ENCODE measurements around the gene RITA1. TPM values are rescaled to one million over a fixed set of nuclear protein-coding genes. Genes with fewer than 3 reads are reported as not detected.
A peak's percentile ranks its signal among the peaks of the same experiment; 100 is the strongest.

RITA1 gene
- total and polyA plus RNA-seq, 2 experiments from 2014 or later = 16.1 to 26.9 TPM

GRCh38 chr12:113238309-113238708 is 52.8 kb downstream of the RITA1 start:
- DNase-seq (ENCODE audit: low spot score) = no peak
- H3K36me3 ChIP-seq (replicated peaks; ENCODE audit: insufficient read depth, low read depth) = no peaks in the 10 kb centered on the region
- H4K20me1 ChIP-seq (ENCODE audit: insufficient read depth, poor library complexity, severe bottlenecking) = no peaks in the 10 kb centered on the region
- no peaks in the 10 kb centered on the region for H3K27me3 ChIP-seq
- TF ChIP-seq, protein P1, sequence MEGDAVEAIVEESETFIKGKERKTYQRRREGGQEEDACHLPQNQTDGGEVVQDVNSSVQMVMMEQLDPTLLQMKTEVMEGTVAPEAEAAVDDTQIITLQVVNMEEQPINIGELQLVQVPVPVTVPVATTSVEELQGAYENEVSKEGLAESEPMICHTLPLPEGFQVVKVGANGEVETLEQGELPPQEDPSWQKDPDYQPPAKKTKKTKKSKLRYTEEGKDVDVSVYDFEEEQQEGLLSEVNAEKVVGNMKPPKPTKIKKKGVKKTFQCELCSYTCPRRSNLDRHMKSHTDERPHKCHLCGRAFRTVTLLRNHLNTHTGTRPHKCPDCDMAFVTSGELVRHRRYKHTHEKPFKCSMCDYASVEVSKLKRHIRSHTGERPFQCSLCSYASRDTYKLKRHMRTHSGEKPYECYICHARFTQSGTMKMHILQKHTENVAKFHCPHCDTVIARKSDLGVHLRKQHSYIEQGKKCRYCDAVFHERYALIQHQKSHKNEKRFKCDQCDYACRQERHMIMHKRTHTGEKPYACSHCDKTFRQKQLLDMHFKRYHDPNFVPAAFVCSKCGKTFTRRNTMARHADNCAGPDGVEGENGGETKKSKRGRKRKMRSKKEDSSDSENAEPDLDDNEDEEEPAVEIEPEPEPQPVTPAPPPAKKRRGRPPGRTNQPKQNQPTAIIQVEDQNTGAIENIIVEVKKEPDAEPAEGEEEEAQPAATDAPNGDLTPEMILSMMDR (IDR thresholded peaks at IDR 0.05; ENCODE audit: poor library complexity) = no peak
- TF ChIP-seq EZH2phosphoT487 (IDR thresholded peaks at IDR 0.05; ENCODE audit: low read depth, severe bottlenecking, unreplicated experiment) (no peak), EZH2 (IDR thresholded peaks at IDR 0.05; ENCODE audit: borderline replicate concordance) (no peak)
- no peaks in the 10 kb centered on the region for H3K79me2 ChIP-seq
- 67% methylated on average over 3 of the region's 3 CpGs for WGBS (ENCODE audit: low lambda C conversion rate, missing lambda C conversion rate)
- H3K9me3 ChIP-seq (ENCODE audit: low read depth) = no peaks in the 10 kb centered on the region
- no peak overlapping the region for H3K4me3 ChIP-seq
- H3K9me2 ChIP-seq (replicated peaks; ENCODE audit: insufficient read depth) = no peaks in the 10 kb centered on the region
- peak overlapping the region; percentile 98 for H3K27ac ChIP-seq
- no peak overlapping the region for H3K4me2 ChIP-seq
- peaks cover 36% of the 10 kb centered on the region for H3K4me1 ChIP-seq (ENCODE audit: insufficient read depth)
- no peak overlapping the region for H2AFZ ChIP-seq

DNA sequence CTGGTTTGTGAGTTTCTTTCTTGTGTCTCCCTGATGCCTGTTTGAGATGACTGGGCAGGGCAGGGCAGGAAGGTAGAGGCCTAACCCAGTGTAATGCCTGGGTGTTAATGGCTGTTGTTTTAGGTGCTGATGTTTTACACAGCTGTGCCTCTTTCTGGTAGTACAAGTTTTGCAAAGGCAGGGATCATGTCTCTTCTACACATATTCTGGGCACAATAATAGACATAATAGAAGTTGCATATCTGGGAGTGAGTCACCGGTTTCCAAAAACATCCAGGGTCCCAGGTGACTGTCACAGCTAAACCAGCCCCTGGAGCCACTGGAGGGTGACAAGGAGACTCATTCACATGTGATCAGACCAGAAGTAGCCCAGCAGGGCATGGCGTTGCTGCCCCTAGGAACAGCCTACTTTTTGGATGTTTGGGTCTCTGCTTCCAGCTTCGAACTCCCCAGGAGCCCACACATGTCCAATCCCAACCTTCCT is 53.8 kb downstream of the RITA1 start:
- peaks cover 43% of the 10 kb centered on the region for H3K4me1 ChIP-seq (ENCODE audit: insufficient read depth)
- no peaks in the 10 kb centered on the region for H3K27me3 ChIP-seq
- no peak overlapping the region for H3K4me2 ChIP-seq
- TF ChIP-seq EZH2 (IDR thresholded peaks at IDR 0.05; ENCODE audit: borderline replicate concordance) (no peak), EZH2phosphoT487 (IDR thresholded peaks at IDR 0.05; ENCODE audit: low read depth, severe bottlenecking, unreplicated experiment) (no peak)
- TF ChIP-seq, protein P1 (IDR thresholded peaks at IDR 0.05; ENCODE audit: poor library complexity) = no peak
- H4K20me1 ChIP-seq (ENCODE audit: insufficient read depth, poor library complexity, severe bottlenecking) = no peaks in the 10 kb centered on the region
- DNase-seq (ENCODE audit: low spot score) = no peak
- H3K9me3 ChIP-seq (ENCODE audit: low read depth) = no peaks in the 10 kb centered on the region
- 80% methylated on average over 3 of the region's 3 CpGs for WGBS (ENCODE audit: low lambda C conversion rate, missing lambda C conversion rate)
- no peak overlapping the region for H3K4me3 ChIP-seq
- peak overlapping the region; percentile 98 for H3K27ac ChIP-seq
- H2AFZ ChIP-seq = no peak overlapping the region
- H3K36me3 ChIP-seq (replicated peaks; ENCODE audit: insufficient read depth, low read depth) = no peaks in the 10 kb centered on the region
- peaks cover 4% of the 10 kb centered on the region for H3K79me2 ChIP-seq
- no peaks in the 10 kb centered on the region for H3K9me2 ChIP-seq (replicated peaks; ENCODE audit: insufficient read depth)

GRCh38 chr12:113239811-113240331 is 54.4 kb downstream of the RITA1 start:
- 31% methylated on average over 12 of the region's 12 CpGs for whole genome bisulfite sequencing (ENCODE audit: low lambda C conversion rate, missing lambda C conversion rate)
- DNase-seq (ENCODE audit: low spot score) = peak; percentile 83
- H3K4me2 ChIP-seq = peak overlapping the region; percentile 35
- no peak overlapping the region for H2AFZ ChIP-seq
- peak overlapping the region; percentile 98 for H3K27ac ChIP-seq
- H3K79me2 ChIP-seq = peaks cover 4% of the 10 kb centered on the region
- no peak overlapping the region for H3K4me3 ChIP-seq
- TF ChIP-seq EZH2phosphoT487 (IDR thresholded peaks at IDR 0.05; ENCODE audit: low read depth, severe bottlenecking, unreplicated experiment) (no peak), EZH2 (IDR thresholded peaks at IDR 0.05; ENCODE audit: borderline replicate concordance) (no peak)
- TF ChIP-seq, protein P1 (IDR thresholded peaks at IDR 0.05; ENCODE audit: poor library complexity) = no peak
- peaks cover 48% of the 10 kb centered on the region for H3K4me1 ChIP-seq (ENCODE audit: insufficient read depth)
- no peaks in the 10 kb centered on the region for H3K27me3 ChIP-seq
- H3K9me2 ChIP-seq (replicated peaks; ENCODE audit: insufficient read depth) = no peaks in the 10 kb centered on the region
- no peaks in the 10 kb centered on the region for H4K20me1 ChIP-seq (ENCODE audit: insufficient read depth, poor library complexity, severe bottlenecking)
- no peaks in the 10 kb centered on the region for H3K36me3 ChIP-seq (replicated peaks; ENCODE audit: insufficient read depth, low read depth)
- no peaks in the 10 kb centered on the region for H3K9me3 ChIP-seq (ENCODE audit: low read depth)
